GM23248 (cell line): ENCODE results near the gene CRACR2A.

ENCODE experiments used
- EZH2 ChIP-seq: fragments of 200-600 bp; sonication (generic); IDR thresholded peaks from 2 replicates; pipeline ENCODE4 v1.6.1; 2018; ENCODE audit warnings: antibody characterized with exemption, mild to moderate bottlenecking; ENCODE audit not compliant: insufficient read depth, poor library complexity, severe bottlenecking
- EZH2phosphoT487 ChIP-seq: fragments of 200-600 bp; sonication (generic); IDR thresholded peaks from 2 replicates; pipeline ENCODE4 v1.6.1; 2018; ENCODE audit warnings: antibody characterized with exemption, moderate library complexity, mild to moderate bottlenecking, low read depth; ENCODE audit not compliant: insufficient read depth

- TF ChIP-seq EZH2 (no peak), EZH2phosphoT487 (no peak)
Measured at GRCh38 chr12:3795492-3796133, 42.7 kb upstream of the CRACR2A start.
